AG20443 (cell line): ENCODE results near the gene DGCR2.
"Not testable (repeated sequence)": the region's sequence is repeated elsewhere in the genome, so short reads cannot be mapped to it uniquely, and the experiment has no call there.

Experiments
- DNase-seq: peaks from one replicate; pipeline ENCODE4 v3.0.0; 2012; ENCODE audit warnings: low spot score, mixed read lengths

Gene DGCR2, protein sequence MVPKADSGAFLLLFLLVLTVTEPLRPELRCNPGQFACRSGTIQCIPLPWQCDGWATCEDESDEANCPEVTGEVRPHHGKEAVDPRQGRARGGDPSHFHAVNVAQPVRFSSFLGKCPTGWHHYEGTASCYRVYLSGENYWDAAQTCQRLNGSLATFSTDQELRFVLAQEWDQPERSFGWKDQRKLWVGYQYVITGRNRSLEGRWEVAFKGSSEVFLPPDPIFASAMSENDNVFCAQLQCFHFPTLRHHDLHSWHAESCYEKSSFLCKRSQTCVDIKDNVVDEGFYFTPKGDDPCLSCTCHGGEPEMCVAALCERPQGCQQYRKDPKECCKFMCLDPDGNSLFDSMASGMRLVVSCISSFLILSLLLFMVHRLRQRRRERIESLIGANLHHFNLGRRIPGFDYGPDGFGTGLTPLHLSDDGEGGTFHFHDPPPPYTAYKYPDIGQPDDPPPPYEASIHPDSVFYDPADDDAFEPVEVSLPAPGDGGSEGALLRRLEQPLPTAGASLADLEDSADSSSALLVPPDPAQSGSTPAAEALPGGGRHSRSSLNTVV

DNA sequence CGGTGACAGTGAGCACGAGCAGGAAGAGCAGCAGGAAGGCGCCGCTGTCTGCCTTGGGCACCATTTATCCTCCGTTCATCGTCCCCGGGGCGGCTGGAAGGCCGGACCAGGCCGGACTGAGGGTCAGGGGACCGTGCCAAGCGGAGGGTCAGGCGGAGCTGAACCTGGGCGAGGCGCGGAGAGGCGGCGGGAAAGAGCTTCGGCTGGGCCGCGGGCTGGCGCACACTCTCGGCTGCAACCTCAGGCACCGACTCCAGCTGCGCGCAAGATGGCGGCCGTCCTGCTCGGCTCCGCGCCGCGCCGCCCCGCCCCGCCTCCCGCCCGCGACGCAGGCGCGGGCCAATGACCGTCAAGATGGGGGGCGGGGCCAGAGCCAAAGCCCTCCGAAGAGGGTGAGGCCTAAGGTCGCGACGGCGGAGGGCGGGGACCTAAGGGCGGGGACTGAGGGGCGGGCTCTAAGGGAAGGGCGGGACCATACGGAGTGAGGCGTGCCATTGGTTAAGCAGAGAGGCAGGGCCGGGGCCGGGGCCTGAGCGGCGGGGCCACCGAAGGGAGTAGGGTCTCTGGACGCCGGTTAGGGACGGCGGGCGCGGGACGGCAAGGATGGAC is at the start of gene DGCR2:
TSS of gene DGCR2 (minus strand) at position 270 of the 609 bp plus-strand sequence. CDS start at position 64, 206 bp downstream.
- peak; percentile 100 for DNase-seq

DNA sequence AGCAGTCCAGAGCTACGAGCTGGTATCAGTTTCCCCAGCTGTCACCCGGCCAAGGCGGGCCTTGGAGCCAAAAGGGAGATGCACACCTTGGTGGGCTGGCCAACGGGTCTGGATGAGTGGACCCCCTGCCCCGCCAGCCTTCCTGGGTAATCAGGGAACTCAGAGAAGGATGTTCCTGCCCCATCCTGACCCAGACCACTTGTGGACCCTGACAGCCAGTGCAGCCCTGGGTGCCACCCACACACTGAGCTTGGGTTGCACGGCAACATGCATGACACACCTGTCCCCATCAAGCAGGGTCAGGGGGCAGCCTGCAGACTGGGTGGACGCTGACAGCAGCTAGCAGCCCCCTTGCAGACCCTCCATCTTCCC is 47.7 kb upstream of the DGCR2 start:
- no peak for DNase-seq

DNA sequence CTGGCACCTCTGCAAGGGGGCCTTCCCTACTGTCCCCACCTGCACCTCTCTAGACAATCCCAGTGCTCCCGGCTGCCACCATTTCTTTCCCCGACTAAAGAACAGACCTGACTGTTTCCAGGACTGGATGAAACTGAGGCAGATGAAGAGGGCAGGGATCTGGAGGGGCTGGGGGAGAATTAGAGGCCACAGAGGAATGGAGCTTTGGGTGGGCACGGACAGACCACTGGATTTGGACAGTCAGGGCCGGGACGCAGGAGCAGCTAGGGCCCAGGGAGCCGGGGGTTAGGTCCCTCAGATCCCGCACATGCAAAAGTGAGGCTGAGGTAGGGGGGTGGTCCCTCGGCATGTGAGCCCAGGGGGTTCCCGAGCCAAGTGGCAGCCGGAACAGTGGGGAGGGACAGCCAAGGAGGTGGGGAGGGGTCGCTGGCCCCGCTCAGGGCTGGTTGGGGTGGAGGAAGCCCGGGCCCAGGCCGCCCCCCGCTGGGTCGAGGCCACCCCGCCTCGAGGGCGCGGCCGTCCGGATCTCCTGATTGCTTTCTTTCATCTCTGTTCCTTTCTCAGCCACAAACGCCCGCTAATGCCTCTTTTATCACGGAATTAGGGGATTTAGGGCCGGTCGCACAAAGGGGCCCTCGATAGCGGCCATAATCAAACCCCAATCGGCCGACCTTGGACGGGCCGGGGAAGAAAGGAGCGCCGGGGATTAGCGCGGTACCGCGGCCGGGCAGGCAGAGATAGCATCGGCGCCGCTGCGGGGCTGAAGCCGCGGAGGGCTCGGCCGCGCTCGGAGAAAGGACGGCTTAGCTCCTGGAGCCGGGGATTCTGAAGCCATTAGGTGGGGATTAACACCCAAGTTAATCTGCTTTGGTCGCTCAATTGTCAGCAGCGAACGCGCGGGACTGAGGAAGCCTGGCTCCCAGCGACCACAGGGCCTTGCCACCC is 47.1 kb upstream of the DGCR2 start:
- DNase-seq, result no peak

DNA sequence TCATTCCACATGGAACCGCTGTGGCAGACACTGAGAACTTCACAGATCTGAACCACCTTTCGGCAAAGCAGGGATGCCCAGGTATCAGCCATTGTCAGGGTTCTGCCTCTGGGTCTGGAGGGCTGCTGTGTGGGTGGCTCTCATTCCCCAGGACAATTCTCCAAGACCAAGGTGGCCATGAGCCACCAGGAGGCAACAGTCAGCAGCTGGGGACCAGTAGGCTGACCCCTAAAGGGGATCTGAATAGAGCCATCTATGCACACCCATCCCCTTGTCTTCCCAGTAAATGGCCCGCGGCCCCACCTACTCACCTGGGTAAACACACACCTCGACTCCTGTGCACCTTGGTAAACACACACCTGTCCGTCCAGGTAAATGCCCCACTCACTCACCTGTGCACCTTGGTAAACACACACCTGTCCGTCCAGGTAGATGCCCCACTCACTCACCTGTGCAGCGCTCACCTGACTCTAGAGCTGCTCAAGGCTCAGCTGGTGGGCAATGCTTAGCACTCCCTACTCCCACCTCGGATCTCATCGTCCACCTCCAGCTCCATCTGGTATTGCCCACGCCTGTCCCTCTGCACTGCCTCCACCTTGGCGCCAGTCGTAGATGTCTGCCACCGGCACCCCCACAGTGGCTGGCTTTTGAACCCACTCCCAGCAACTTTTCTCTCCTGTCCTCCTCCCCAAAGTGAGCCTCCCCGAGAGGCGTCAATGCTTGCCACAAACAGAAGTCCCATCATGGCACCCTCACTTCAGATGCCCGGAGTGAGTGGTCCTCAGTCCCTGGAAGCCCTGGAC is 46.1 kb upstream of the DGCR2 start:
- DNase-seq, result no peak

DNA sequence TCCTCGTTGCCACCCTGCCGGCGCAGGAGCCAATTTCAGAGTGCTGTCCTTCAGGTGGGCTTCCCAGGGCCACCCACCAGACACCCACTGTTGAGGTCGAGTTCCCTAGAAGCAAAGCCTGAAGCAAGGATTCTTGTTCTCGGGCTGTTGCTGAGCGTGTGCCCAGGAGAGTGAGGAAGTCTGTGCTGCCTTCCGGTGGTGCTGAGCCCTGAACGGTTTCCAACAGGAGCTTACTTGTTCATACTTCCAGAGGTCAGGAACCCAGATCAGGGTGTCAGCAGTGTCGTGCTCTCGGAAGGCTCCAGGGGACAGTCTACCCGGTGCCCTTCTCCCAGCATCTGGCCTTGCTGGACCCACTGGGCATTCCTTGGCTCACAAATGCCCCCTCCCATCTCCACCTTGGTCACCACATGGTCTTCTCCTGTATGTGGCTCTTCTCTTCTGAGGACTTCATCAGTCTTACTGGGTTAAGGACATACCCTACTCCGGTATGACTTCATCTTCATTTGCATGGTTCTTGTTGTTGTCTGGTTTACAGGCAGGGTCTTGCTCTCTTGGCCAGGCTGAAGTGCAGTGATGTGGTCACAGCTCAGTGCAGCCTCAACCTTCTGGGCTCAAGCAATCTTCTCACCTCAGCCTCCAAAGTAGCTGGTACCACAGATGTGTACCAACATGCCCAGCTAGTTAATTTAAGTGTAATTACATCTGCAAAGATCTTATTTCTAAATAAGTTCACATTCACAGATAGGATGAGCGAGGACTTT is 45.1 kb upstream of the DGCR2 start:
- DNase-seq, result no peak

DNA sequence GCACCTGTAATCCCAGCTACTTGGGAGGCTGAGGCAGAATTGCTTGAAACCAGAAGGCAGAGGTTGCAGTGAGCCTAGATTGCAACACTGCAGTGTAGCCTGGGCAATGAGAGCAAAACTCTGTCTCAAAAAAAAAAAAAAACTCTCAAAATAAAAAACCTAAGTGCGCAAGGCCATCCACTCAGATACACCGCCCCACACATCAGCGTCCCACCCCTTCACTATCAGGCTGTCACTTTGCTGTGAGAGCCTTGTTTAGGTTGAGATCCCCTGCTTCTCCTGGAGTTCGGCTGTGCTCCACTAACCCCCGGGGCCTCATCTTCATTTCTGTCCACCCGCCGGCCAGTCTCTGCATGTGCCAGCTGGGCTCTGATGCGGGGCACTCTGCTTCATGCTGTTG is 44.2 kb upstream of the DGCR2 start:
- no peak for DNase-seq

DNA sequence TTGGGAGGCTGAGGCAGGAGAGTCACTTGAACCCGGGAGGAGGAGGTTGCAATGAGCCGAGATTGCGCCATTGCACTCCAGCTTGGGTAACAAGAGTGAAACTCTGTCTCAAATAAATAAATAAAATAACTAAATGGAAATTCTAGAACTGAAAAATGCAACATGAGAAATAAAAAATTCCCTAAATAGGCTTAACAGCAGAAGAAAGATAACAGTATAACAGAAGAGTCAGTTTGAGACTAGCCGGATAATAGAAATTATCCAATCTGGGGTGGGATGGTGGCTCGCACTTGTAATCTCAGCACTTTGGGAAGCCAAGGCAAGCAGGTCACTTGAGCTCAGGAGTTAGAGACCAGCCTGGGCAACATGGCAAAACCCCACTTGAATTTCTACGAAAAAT is 42.2 kb upstream of the DGCR2 start:
- DNase-seq, result no peak

DNA sequence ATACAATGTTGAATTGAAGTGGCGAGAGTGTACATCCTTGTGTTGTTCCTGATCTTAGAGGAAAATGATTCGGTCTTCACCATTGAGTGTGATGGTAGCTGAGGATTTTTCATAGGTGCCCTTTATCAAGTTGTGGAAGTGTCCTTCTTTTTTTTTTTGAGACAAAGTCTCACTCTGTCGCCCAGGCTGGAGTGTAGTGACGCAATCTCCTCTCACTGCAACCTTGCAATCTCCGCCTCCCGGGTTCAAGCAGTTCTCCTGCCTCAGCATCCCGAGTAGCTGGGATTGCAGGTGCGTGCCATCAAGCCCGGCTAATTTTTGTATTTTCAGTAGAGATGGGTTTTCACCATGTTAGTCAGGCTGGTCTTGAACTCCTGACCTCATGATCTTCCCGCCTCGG is 36.4 kb upstream of the DGCR2 start:
- DNase-seq, result not testable (repeated sequence)

DNA sequence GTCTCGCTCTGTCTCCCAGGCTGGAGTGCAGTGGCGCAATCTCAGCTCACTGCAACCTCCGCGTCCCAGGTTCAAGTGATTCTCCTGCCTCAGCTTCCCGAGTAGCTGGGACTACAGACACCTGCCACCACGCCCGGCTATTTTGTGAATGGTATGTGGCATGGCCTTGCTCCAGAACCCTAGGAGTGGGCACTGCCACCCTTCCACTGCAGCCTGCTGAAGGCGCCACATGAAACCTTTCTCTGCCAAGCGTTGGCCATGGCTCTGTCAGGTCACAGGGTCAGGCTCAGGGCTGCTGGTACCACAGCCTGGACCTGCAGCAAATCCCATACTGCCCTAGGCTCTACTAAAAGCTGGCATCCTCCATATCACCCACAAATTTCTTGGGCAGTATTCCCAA is 33.9 kb upstream of the DGCR2 start:
- not testable (repeated sequence) for DNase-seq

DNA sequence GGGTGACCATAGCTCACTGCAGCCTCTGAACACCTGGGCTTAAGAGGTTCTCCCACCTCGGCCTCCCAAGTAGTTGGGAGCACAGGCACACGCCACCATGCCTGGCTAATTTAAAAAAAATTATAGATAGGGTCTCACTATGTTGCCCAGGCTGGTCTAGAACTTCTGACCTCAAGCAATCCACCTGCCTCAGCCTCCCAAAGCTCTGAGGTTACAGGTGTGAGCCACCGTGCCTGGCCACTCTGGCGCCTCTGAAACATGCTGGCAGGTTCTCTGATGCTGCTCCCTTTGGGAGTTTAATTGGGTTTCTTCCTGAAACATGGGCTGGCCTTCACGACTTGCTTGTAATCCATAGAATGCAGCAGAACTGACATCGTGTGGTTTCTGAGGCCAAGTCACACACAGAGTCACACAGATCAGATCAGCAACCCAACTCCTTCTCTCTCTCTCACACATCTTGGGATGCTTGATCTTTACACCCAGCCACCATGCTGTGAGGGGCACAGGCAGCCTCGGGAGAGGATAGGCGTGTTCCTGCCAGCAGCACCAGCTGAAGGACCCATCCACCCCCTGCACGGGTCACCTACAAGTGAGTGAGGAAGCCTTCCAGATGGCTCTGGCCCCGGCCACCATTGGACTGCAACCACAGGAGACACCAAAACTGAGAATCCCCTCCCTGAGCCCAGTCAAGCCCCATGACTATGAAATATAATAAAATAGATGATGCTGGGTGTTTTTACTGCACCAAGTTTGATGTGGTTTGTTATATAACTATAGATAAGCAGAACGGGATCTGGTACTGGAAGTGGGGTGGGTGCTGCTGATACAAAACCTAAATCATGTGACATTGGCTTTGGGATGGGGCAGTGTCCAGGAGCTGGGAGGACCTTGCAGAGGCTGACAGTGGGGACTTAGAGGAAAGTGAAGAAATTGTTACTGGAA is 31.0 kb upstream of the DGCR2 start:
- DNase-seq, result no peak

DNA sequence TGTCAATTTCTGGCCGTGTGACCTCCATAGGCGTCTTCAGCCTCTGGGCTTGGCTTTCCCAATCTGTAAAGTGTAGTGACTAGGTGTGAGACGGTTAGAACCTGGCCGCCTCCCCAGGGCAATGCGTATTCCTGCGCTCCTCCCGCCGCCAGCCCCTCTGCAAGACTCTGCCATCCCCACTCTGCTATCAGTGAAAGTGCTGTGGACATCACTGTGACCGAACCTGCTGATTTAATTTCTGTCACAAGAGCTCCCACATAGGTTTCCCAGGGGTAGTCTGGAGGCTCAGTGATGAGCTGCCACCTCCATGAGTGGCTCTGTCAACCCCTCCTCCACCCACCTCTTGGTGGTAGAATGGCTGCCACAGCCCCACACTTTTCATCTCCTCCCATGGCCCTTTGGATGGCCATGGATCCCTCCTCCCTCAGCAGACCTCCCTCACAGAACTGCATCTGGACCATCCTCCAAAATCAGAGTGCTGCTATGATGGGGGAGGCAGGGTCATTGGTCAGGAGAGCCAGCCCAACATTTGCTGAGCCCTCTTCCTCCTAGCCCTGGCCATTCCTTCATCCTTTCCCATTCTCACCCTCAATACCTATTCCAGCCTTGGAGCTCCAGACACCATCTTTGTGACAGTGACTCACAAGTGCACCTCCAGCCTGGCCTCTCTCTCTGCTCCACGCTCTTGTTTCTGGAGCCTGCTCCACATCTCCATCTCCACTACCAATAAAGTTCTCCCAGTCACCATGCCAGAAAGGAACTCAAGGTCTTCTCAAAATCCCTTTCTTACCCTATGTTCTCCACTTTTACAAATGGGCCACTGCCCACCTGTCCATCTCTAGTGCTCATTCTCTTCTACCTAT is 29.3 kb upstream of the DGCR2 start:
- no peak for DNase-seq

DNA sequence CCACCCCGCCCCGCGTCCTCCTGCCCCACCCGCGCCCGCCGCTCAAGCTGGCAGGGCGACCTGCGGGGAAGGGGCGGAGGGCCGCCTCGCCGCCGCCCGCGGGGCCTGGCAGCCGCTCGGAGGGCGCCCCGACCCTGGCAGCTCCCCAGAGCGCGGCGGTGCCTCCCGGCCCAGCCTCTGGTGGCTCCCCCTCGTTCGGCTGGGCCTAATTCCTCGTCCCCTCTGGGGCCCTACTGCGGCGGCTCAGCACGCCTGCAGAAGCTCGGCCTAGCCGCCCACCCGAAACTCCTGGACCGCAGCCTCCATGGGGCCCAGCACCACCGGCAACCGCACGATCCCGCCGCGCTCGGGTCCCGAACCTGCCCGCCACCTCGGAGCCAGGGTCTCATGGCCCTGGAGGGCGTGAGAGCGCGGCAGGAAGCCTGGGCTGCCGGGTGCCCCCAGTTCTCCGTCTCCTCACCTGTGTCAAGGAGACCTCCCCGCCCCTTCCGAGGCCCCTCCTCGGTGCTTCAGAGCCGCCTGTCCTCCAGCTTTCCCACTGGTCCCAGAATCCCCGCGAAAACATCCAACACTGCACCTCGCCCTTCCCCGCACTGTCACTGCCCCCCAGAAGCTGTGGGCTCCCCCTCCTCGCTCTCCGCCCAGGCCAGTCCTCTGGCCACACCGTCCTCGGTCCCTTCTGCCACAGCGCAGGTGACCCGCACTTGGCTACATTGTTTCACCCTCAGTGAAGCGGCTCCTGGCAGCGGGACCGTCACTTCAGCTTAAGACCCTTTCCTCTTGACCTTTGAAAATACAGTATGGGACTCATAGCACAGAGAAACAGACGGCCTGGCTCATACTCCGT is 28.5 kb upstream of the DGCR2 start:
- no peak for DNase-seq

DNA sequence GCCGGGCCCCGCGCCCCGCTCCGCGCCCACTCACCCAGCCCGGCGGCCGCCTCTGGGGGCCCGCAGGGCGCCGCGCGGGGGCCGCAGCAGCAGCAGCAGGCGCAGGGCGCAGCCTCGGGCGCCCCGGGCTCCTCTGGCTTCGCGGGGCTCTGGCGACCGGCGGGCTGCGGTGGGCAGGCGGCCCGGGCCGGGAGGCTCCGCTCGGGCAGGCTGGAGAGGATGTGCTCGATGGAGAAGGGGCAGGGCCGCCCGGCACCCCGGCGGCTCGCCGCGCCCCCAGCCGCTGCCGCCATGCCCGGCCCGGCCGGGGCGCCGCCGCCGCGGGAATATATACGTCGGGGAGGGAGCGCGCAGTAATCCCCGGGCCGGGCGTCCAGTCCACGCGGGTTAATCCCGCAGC is 27.8 kb upstream of the DGCR2 start, which contains the start of gene GSC2:
TSS of gene GSC2 (minus strand) at position 302 of the 400 bp plus-strand sequence. CDS start at position 293, 9 bp downstream.
- no peak for DNase-seq

DNA sequence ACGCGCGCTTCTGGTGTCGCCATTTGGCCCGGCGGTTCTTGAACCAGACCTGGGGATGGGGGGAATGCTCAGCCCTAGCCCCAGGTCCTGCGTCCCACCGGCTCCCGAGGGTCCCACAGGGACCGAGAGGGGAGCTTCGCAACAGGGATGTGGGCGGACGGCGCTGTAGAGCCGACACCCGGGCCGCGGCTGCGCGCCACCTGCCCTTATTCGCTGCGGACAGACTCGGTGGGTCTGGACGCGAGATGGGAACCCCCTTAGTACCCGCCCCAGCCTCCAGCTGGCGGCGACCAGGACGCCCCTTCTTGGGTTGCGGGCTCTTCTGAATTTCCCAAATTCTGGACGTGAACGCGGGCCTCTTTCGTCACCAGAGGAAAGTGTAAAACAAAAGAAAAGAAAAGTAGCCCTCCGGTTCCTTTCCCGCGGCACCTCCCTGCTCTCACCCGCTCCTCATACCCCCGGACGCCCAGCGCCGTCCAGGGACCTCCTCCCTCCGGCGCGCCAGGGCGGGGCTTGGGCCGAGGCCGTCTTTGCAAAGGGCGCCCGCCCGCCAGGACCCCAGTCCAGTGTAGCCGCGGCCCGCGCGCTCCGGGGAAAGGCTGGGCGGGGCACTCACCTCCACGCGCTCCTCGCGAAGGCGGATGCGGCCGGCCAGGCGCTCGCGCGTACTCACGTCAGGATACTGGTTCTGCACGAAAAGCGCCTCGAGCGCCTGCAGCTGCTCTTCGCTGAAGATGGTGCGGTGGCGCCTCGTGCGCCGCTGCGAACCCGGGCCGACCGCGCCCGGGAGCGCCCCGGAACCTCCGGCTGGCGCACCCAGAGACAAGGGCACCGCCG is 27.1 kb upstream of the DGCR2 start:
- DNase-seq, result no peak

DNA sequence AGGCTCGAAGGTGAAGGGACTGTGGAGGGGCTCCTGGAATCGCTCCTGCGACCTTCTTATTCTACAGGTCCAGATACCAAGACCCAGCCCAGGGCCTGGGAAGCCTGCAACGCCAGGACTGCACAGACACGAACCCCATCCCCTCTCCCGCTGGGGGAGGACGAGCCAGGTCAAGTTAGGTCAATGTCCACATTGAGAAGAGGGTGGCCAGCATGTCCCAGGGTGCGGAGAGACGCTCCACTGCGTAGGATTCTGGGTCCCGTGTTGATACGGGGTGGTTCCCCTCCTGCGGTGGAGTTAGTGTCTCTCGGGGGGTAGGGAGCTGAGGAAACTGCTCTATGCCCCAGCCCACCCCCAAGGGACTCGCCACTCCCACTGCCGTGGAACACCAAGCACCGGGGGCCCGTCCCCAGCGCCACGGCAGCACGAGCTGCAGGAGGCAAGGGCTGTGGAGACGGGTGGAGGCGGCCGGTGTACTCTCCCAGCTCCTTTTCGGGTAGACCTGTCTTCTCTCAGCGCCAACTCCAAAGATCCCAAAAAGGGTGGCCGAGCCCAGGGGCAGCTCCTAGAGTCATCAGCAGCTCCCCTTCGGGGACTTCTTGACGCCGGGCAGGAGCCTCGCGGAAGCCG is 26.3 kb upstream of the DGCR2 start:
- DNase-seq, result no peak

DNA sequence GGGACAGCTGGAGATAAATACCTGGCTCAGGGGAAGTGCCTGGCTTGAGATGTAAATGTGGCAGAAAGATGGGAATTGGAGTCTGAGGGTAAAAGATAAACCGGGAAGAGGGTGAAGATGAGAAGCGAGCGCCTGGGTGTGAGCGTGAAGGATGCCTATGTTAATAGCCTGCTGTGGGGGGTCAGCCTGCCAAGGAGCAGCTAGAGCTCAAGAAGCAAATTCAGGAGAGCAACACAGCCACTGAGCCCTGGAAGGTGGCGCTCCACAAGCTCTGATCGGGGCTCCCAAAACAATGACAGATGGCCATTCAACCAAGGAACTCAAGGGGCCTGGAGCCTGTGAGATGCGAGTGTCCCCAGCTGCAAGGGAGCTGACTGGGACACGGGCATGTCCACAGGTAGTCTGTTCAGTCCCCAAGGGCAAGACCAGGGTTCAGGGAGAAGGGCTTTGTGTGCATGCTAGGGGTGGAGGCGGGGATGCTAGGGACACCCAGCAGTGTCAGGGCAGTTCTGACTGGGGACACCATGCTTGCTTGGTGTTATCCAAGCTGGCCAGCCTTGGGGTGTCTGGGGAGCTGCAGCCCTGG is 25.1 kb upstream of the DGCR2 start:
- DNase-seq, result no peak
